HEK293 (cell line): ENCODE data around the gene PRR11.

Experiments used
- CTCF ChIA-PET: fragments of 350-600 bp; formaldehyde crosslinking; extraction: SDS; loops from one replicate; lab custom pipeline; 2021; ENCODE audit warnings: antibody characterized with exemption; lab: Yijun Ruan, JAX
- POLR2A ChIA-PET: fragments of 300-600 bp; formaldehyde crosslinking; extraction: SDS; loops from one replicate; lab custom pipeline; 2020; ENCODE audit warnings: antibody characterized with exemption, inconsistent platforms; lab: Yijun Ruan, JAX
- H3K27ac ChIP-seq: fragments of 200-500 bp; sonication (Bioruptor generic); 2 replicates; pipeline ENCODE4 v1.5.1; 2014; ENCODE audit warnings: low read depth, low read length, control low read depth, inconsistent platforms; ENCODE audit errors: extremely low read depth
- H3K36me3 ChIP-seq, 2 experiments: fragments of 200-500 bp in 1 of 2; sonication (Bioruptor generic) in 1 of 2; 1 replicate in 1 of 2; 2 replicates in 1 of 2; pipeline ENCODE4 v1.5.1; 2014 to 2017; ENCODE audit warnings: inconsistent platforms in 2 of 2, low read length in 2 of 2; ENCODE audit not compliant: control insufficient read depth in 2 of 2, insufficient read depth in 1 of 2
- H3K4me1 ChIP-seq: fragments of 200-500 bp; sonication (Bioruptor generic); 2 replicates; pipeline ENCODE4 v1.5.1; 2014; ENCODE audit warnings: mild to moderate bottlenecking, low read length, inconsistent platforms; ENCODE audit not compliant: control insufficient read depth, insufficient read depth
- H3K4me3 ChIP-seq: 2 replicates; pipeline ENCODE4 v1.5.1; 2011; ENCODE audit warnings: low read depth, mild to moderate bottlenecking, control low read depth, low read length, moderate library complexity
- H3K9me3 ChIP-seq: fragments of 200-500 bp; sonication (Bioruptor generic); 2 replicates; pipeline ENCODE4 v1.5.1; 2014; ENCODE audit warnings: low read depth, low read length, inconsistent platforms; ENCODE audit not compliant: control insufficient read depth, insufficient read depth
- EGR2 ChIP-seq: fragments of 450-650 bp; formaldehyde crosslinking; IDR thresholded peaks from 2 replicates; pipeline ENCODE4 v1.5.1; 2016; ENCODE audit warnings: low read depth, missing biosample characterization, missing genetic modification characterization
- GFI1B ChIP-seq: fragments of 450-650 bp; formaldehyde crosslinking; IDR thresholded peaks from 2 replicates; pipeline ENCODE4 v1.5.1; 2016; ENCODE audit warnings: missing biosample characterization, missing genetic modification characterization
- HOXC10 ChIP-seq: sonication (generic); formaldehyde crosslinking; IDR thresholded peaks from 2 replicates; pipeline ENCODE4 v1.8.1; 2023; ENCODE audit warnings: mild to moderate bottlenecking, missing genetic modification reagents
- KLF9 ChIP-seq: fragments of 450-650 bp; formaldehyde crosslinking; IDR thresholded peaks from 2 replicates; pipeline ENCODE4 v1.5.1; 2016; ENCODE audit warnings: missing biosample characterization, missing genetic modification characterization, low read depth
- ZNF140 ChIP-seq: fragments of 450-650 bp; formaldehyde crosslinking; IDR thresholded peaks from 2 replicates; pipeline ENCODE4 v1.5.1; 2016; ENCODE audit warnings: missing biosample characterization, missing genetic modification characterization
- ZNF157 ChIP-seq: fragments of 450-650 bp; formaldehyde crosslinking; IDR thresholded peaks from 2 replicates; pipeline ENCODE4 v1.5.1; 2016; ENCODE audit warnings: missing biosample characterization, missing genetic modification characterization
- ZNF202 ChIP-seq: fragments of 450-650 bp; formaldehyde crosslinking; IDR thresholded peaks from 2 replicates; pipeline ENCODE4 v1.5.1; 2016; ENCODE audit warnings: missing biosample characterization, missing genetic modification characterization, borderline replicate concordance
- ZNF274 ChIP-seq, 2 experiments: fragments of 200-500 bp in 1 of 2; fragments of 450-650 bp in 1 of 2; sonication (Bioruptor generic) in 1 of 2; formaldehyde crosslinking in 1 of 2; IDR thresholded peaks; 2 replicates each; pipeline versions ENCODE4 v1.5.1 to v1.6.1; 2014 to 2016; ENCODE audit warnings: borderline replicate concordance in 1 of 2, inconsistent platforms in 1 of 2, low read length in 1 of 2, missing biosample characterization in 1 of 2, missing genetic modification characterization in 1 of 2
- ZNF302 ChIP-seq: fragments of 450-650 bp; formaldehyde crosslinking; IDR thresholded peaks from 2 replicates; pipeline ENCODE4 v1.5.1; 2016; ENCODE audit warnings: missing biosample characterization, missing genetic modification characterization, low read depth
- ZNF324 ChIP-seq: fragments of 450-650 bp; formaldehyde crosslinking; IDR thresholded peaks from 2 replicates; pipeline ENCODE4 v1.5.1; 2016; ENCODE audit warnings: missing biosample characterization, missing genetic modification characterization
- ZNF544 ChIP-seq: fragments of 450-650 bp; formaldehyde crosslinking; IDR thresholded peaks from 2 replicates; pipeline ENCODE4 v1.5.0; 2017; ENCODE audit warnings: missing biosample characterization, missing genetic modification characterization
- ZNF600 ChIP-seq: fragments of 450-650 bp; formaldehyde crosslinking; IDR thresholded peaks from 2 replicates; pipeline ENCODE4 v1.5.1; 2016; ENCODE audit warnings: missing biosample characterization, missing genetic modification characterization
- ZNF664 ChIP-seq: fragments of 450-650 bp; formaldehyde crosslinking; IDR thresholded peaks from 2 replicates; pipeline ENCODE4 v1.5.1; 2016; ENCODE audit warnings: missing biosample characterization, missing genetic modification characterization
- ZNF837 ChIP-seq: fragments of 450-650 bp; formaldehyde crosslinking; IDR thresholded peaks from 2 replicates; pipeline ENCODE4 v1.5.1; 2016; ENCODE audit warnings: missing biosample characterization, missing genetic modification characterization
- ZXDB ChIP-seq: fragments of 450-650 bp; formaldehyde crosslinking; IDR thresholded peaks from 2 replicates; pipeline ENCODE4 v1.5.1; 2016; ENCODE audit warnings: missing biosample characterization, missing genetic modification characterization
- TF ChIP-seq, protein P1 (sequence below): fragments of 450-650 bp; formaldehyde crosslinking; IDR thresholded peaks from 2 replicates; pipeline ENCODE4 v1.5.1; 2016; ENCODE audit warnings: missing biosample characterization, missing genetic modification characterization
- TF ChIP-seq, protein P2 (sequence below): fragments of 450-650 bp; formaldehyde crosslinking; IDR thresholded peaks from 2 replicates; pipeline ENCODE4 v1.5.1; 2016; ENCODE audit warnings: missing biosample characterization, missing genetic modification characterization
- TF ChIP-seq, protein P3 (sequence below): fragments of 450-650 bp; formaldehyde crosslinking; IDR thresholded peaks from 2 replicates; pipeline ENCODE4 v1.5.1; 2016; ENCODE audit warnings: missing biosample characterization, missing genetic modification characterization

PRR11 gene

DNA sequence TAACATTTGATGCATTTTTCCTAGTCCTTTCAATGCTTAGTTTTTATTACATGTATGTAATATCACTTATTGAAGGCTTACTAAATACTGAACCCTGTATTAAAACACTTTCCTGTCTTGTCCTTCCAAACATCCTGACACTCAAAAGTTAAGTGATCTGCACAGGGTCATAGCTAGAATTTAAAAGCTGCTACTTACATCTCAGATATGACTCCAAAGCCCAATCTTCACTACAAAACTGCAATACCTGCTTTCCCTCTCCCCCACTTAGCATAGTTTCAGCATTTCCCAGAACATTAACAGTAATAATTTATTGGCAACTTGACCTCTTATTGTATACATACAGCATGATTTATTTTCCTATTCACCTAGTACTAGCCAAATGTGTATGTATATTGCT lies 44.6 kb upstream of the PRR11 start:
- POLR2A ChIA-PET: no interaction called here
- H3K36me3 ChIP-seq: peaks cover 30 to 52% of the 10 kb centered on the region in 2 experiments

DNA sequence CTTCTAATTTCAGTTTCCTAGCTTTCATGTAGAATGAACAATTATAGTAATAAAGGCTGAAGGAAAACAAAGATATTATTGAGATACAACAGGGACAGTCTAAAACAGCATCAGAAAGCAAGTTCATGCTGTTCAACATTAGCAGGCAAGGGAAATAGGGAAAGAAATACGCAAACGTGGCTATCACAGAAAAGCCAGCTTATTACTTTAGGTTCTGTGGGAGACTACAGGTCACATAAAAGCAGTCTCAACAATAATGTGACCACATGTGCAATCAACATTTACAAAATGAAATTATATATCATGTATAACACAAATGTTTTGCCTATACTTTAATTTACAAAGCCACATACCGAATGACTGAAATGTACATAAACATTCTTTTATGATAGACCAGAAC lies 44.0 kb upstream of the PRR11 start:
- TF ChIP-seq ZNF837: no peak
- no peak for TF ChIP-seq HOXC10 (CRISPR knock-in tag)
- TF ChIP-seq ZNF664 (tag by site-specific recombination): 0 out of 2 replicates have a peak, but pooled peaks have one; percentile 47
- no peak overlapping the region for H3K27ac ChIP-seq
- POLR2A ChIA-PET: no interaction called here
- CTCF ChIA-PET: no interaction called here
- no peaks in the 10 kb centered on the region for H3K4me1 ChIP-seq
- no peak overlapping the region for H3K4me3 ChIP-seq
- peaks cover 30 to 58% of the 10 kb centered on the region in 2 experiments for H3K36me3 ChIP-seq
- no peaks in the 10 kb centered on the region for H3K9me3 ChIP-seq

More for the DNA sequence above, 44.6 kb upstream of the PRR11 start:
- CTCF ChIA-PET: no interaction called here
- Histone ChIP-seq H3K4me1 (no peaks in the 10 kb centered on the region), H3K4me3 (no peak overlapping the region), H3K9me3 (no peaks in the 10 kb centered on the region), H3K27ac (no peak overlapping the region)
- TF ChIP-seq ZNF157 (tag by site-specific recombination) (0 out of 2 replicates have a peak, but pooled peaks have one; percentile 34), ZNF302 (tag by site-specific recombination) (no peak)

DNA sequence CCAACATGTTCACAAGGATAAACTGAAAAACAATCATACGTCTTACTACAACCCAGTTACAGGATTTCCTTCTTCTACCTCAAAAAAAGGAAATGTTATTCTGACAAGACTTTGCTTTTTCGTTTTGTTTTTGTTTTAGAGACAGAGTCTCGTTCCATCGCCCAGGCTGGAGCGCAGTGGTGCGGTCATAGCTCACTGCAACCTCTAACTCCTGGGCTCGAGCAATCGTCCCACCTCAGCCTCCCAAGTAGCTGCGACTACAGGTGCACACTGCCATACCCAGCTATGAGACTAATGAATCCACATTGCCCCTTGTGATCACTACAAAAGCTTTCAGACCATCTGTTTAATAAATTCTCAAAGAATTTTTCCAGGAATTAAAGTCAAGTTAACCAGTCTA lies 40.1 kb upstream of the PRR11 start:
- no peak overlapping the region for H3K4me3 ChIP-seq
- H3K36me3 ChIP-seq: peaks cover 49 to 82% of the 10 kb centered on the region in 2 experiments
- H3K27ac ChIP-seq: no peak overlapping the region
- H3K9me3 ChIP-seq: no peaks in the 10 kb centered on the region
- CTCF ChIA-PET: interaction anchor here (0.6 kb wide), 1 partner anchor 648 kb away, joined by 4 read pairs; no protein-coding TSS in a partner anchor
- H3K4me1 ChIP-seq: no peaks in the 10 kb centered on the region
- TF ChIP-seq ZNF140 (tag by site-specific recombination) (no peak), KLF9 (tag by site-specific recombination) (no peak), ZNF202 (tag by site-specific recombination) (no peak)
- POLR2A ChIA-PET: interaction anchor here (0.6 kb wide), 1 partner anchor 35 kb away, joined by 3 read pairs; no protein-coding TSS in a partner anchor

DNA sequence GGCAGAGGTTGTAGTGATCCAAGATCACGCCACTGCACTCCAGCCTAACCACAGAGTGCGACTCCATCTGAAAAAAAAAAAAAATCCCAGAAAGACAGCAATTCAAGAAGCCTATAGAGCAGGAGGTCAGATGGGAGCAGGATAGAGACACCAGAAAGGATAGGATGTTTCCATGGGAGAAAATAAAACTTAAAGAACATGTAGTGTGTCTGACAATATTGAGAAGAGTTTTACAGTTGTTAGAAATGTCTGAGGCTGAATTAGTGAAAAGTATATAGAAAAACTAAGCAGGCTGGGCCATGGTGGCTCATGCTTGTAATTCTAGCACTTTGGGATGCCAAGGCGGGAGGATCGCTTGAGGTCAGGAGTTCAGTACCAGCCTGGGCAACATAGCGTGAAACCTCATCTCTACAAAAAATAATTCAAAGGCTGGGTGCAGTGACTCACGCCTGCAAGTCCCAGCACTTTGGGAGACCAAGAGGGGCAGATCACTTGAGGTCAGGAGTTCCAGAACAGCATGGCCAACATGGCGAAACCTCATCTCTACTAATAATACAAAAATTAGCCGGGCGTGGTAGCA lies 33.6 kb upstream of the PRR11 start:
- CTCF ChIA-PET: no interaction called here
- H3K27ac ChIP-seq: no peak overlapping the region
- H3K36me3 ChIP-seq: peaks cover 50 to 82% of the 10 kb centered on the region in 2 experiments
- POLR2A ChIA-PET: no interaction called here
- H3K4me1 ChIP-seq: no peaks in the 10 kb centered on the region
- no peaks in the 10 kb centered on the region for H3K9me3 ChIP-seq
- H3K4me3 ChIP-seq: no peak overlapping the region
- no peak for TF ChIP-seq ZNF274 (IDR thresholded peaks at IDR 0.05; ENCODE audit: low read length)
- no peak for TF ChIP-seq ZNF274 (tag by site-specific recombination; IDR thresholded peaks at IDR 0.05; ENCODE audit: borderline replicate concordance)
- no peak for TF ChIP-seq ZNF600 (tag by site-specific recombination)
- TF ChIP-seq ZNF544 (tag by site-specific recombination): no peak
- no peak for TF ChIP-seq ZXDB (tag by site-specific recombination)
- TF ChIP-seq EGR2 (tag by site-specific recombination): no peak
- no peak for TF ChIP-seq ZNF324 (tag by site-specific recombination)
- TF ChIP-seq ZNF157 (tag by site-specific recombination): no peak
- TF ChIP-seq, protein P1, sequence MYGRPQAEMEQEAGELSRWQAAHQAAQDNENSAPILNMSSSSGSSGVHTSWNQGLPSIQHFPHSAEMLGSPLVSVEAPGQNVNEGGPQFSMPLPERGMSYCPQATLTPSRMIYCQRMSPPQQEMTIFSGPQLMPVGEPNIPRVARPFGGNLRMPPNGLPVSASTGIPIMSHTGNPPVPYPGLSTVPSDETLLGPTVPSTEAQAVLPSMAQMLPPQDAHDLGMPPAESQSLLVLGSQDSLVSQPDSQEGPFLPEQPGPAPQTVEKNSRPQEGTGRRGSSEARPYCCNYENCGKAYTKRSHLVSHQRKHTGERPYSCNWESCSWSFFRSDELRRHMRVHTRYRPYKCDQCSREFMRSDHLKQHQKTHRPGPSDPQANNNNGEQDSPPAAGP (tag by site-specific recombination): no peak
- TF ChIP-seq, protein P2, sequence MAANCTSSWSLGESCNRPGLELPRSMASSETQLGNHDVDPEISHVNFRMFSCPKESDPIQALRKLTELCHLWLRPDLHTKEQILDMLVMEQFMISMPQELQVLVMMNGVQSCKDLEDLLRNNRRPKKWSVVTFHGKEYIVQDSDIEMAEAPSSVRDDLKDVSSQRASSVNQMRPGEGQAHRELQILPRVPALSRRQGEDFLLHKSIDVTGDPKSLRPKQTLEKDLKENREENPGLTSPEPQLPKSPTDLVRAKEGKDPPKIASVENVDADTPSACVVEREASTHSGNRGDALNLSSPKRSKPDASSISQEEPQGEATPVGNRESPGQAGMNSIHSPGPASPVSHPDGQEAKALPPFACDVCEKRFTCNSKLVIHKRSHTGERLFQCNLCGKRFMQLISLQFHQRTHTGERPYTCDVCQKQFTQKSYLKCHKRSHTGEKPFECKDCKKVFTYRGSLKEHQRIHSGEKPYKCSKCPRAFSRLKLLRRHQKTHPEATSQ (tag by site-specific recombination): no peak
- TF ChIP-seq, protein P3, sequence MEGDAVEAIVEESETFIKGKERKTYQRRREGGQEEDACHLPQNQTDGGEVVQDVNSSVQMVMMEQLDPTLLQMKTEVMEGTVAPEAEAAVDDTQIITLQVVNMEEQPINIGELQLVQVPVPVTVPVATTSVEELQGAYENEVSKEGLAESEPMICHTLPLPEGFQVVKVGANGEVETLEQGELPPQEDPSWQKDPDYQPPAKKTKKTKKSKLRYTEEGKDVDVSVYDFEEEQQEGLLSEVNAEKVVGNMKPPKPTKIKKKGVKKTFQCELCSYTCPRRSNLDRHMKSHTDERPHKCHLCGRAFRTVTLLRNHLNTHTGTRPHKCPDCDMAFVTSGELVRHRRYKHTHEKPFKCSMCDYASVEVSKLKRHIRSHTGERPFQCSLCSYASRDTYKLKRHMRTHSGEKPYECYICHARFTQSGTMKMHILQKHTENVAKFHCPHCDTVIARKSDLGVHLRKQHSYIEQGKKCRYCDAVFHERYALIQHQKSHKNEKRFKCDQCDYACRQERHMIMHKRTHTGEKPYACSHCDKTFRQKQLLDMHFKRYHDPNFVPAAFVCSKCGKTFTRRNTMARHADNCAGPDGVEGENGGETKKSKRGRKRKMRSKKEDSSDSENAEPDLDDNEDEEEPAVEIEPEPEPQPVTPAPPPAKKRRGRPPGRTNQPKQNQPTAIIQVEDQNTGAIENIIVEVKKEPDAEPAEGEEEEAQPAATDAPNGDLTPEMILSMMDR (tag by site-specific recombination): no peak
- no peak for TF ChIP-seq GFI1B (tag by site-specific recombination)
- TF ChIP-seq, all 188 proteins: peak for 0
